Heart left ventricle (tissue), 13 donors: ENCODE measurements around the gene STN1.

Source experiments
- POLR2A ChIP-seq, 2 donors: fragments of 450-650 bp; IDR thresholded peaks; one replicate each; pipeline ENCODE4 v1.6.1; 2017; ENCODE audit warnings: antibody characterized with exemption in 2 of 2, mild to moderate bottlenecking in 2 of 2, moderate library complexity in 2 of 2
- TF ChIP-seq, protein P1 (sequence below), 12 donors: fragments of 200-600 bp; sonication (generic) in 4 of 12; IDR thresholded peaks; one replicate each; pipeline versions ENCODE4 v1.5.0 to v1.8.0; 2018 to 2022; ENCODE audit warnings: antibody characterized with exemption in 12 of 12, mild to moderate bottlenecking in 5 of 12
- donor health status: ischemic (EF 13 %, LVEDD 7.1; RV severe dilation, severe dysfunction).
- donor health status: DM: no; HTN: yes; CAD: no.
- donor health status: DM: no; HTN: no; CAD: no.
- donor health status: ischemic (EF 25% LVEDD 6.9; RV normal size, moderate dysfunction).
- donor health status: ischemic (EF 25% LVEDD 5.7; RV mildly dilated, moderate dysfunction).
- donor health status: ischemic (EF 35%, LVEDD 5.7; RV mildly dilated, moderate dysfunction).
- donor health status: nonischemic (EF 11% LVEDD 7.7; RV severe dilation, severe dysfunction).
- donor health status: DM: yes; HTN: yes; CAD: no.
- donor health status: PGD.
- donor health status: ischemic (EF 29% LVEDD 5.4; RV normal size, mild dysfunction).
- donor health status: nonischemic (EF 23%, LVEDD 6.1; RV moderate dilation, normal function).

DNA sequence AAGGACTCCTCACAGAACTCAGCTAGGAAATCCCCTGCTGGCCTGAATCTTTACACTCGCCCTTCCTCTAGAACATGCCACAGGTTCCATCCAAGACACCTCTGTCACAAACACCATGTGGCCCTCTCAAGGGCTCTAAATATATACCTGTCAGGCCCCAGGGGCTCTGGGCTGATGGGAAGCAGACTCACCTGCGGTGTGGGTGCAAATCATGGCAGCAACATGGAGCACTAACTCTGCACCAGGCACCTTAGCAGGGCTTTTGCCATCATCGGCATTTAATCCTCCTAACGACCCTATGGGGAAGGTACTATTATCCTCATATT is 80.0 kb downstream of the STN1 start:
- TF ChIP-seq, protein P1, sequence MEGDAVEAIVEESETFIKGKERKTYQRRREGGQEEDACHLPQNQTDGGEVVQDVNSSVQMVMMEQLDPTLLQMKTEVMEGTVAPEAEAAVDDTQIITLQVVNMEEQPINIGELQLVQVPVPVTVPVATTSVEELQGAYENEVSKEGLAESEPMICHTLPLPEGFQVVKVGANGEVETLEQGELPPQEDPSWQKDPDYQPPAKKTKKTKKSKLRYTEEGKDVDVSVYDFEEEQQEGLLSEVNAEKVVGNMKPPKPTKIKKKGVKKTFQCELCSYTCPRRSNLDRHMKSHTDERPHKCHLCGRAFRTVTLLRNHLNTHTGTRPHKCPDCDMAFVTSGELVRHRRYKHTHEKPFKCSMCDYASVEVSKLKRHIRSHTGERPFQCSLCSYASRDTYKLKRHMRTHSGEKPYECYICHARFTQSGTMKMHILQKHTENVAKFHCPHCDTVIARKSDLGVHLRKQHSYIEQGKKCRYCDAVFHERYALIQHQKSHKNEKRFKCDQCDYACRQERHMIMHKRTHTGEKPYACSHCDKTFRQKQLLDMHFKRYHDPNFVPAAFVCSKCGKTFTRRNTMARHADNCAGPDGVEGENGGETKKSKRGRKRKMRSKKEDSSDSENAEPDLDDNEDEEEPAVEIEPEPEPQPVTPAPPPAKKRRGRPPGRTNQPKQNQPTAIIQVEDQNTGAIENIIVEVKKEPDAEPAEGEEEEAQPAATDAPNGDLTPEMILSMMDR (IDR thresholded peaks at IDR 0.05): no peak
- no peak for TF ChIP-seq POLR2A (IDR thresholded peaks at IDR 0.05)
